ENCODE data around the gene ADD3.

- no peak for TF ChIP-seq CTCF (conservative IDR thresholded peaks at IDR 0.05 in 1 of 2, IDR thresholded peaks at IDR 0.05 in 1 of 2; ENCODE audit: extremely low read depth in 1 of 2, insufficient read depth in 1 of 2, low read depth in 1 of 2, low read length in 2 of 2)
- TF ChIP-seq EZH2 (IDR thresholded peaks at IDR 0.05; ENCODE audit: borderline replicate concordance, low read length) = no peak
These were observed 45.1 kb downstream of the ADD3 start for GRCh38 chr10:110052916-110053315.

Data from mammary epithelial cell (primary cell).